Measurements from ENCODE around the gene MANEA.
"Not testable (repeated sequence)": the region's sequence is repeated elsewhere in the genome, so short reads cannot be mapped to it uniquely, and the experiment has no call there.

DNA sequence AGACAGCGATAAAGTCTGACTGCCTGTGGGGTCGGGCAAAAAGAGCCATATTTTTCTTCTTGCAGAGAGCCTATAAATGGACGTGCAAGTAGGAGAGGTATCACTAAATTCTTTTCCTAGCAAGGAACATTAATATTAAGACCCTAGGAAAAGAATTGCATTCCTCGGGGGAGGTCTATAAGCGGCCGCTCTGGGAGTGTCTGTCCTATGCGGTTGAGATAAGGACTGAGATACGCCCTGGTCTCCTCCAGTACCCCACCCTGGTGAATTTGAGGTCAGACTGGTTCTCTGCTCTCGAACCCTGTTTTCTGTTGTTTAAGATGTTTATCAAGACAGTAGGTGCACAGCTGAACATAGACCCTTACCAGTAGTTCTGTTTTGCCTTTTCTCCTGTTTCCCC is 6.9 kb downstream of the MANEA start:
- TF ChIP-seq, protein P1, sequence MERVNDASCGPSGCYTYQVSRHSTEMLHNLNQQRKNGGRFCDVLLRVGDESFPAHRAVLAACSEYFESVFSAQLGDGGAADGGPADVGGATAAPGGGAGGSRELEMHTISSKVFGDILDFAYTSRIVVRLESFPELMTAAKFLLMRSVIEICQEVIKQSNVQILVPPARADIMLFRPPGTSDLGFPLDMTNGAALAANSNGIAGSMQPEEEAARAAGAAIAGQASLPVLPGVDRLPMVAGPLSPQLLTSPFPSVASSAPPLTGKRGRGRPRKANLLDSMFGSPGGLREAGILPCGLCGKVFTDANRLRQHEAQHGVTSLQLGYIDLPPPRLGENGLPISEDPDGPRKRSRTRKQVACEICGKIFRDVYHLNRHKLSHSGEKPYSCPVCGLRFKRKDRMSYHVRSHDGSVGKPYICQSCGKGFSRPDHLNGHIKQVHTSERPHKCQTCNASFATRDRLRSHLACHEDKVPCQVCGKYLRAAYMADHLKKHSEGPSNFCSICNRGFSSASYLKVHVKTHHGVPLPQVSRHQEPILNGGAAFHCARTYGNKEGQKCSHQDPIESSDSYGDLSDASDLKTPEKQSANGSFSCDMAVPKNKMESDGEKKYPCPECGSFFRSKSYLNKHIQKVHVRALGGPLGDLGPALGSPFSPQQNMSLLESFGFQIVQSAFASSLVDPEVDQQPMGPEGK (CRISPR knock-in tag; IDR thresholded peaks at IDR 0.05; ENCODE audit: borderline replicate concordance) = not testable (repeated sequence)
- not testable (repeated sequence) for TF ChIP-seq ZNF565 (CRISPR knock-in tag; conservative IDR thresholded peaks at IDR 0.05; ENCODE audit: low read depth); ZFP3 (CRISPR knock-in tag; IDR thresholded peaks at IDR 0.05); PPARA (CRISPR knock-in tag; IDR thresholded peaks at IDR 0.05; ENCODE audit: borderline replicate concordance); ZFP30 (CRISPR knock-in tag; IDR thresholded peaks at IDR 0.05); ARNTL (CRISPR knock-in tag; IDR thresholded peaks at IDR 0.05; ENCODE audit: borderline replicate concordance, low read depth)
- TF ChIP-seq, protein P2, sequence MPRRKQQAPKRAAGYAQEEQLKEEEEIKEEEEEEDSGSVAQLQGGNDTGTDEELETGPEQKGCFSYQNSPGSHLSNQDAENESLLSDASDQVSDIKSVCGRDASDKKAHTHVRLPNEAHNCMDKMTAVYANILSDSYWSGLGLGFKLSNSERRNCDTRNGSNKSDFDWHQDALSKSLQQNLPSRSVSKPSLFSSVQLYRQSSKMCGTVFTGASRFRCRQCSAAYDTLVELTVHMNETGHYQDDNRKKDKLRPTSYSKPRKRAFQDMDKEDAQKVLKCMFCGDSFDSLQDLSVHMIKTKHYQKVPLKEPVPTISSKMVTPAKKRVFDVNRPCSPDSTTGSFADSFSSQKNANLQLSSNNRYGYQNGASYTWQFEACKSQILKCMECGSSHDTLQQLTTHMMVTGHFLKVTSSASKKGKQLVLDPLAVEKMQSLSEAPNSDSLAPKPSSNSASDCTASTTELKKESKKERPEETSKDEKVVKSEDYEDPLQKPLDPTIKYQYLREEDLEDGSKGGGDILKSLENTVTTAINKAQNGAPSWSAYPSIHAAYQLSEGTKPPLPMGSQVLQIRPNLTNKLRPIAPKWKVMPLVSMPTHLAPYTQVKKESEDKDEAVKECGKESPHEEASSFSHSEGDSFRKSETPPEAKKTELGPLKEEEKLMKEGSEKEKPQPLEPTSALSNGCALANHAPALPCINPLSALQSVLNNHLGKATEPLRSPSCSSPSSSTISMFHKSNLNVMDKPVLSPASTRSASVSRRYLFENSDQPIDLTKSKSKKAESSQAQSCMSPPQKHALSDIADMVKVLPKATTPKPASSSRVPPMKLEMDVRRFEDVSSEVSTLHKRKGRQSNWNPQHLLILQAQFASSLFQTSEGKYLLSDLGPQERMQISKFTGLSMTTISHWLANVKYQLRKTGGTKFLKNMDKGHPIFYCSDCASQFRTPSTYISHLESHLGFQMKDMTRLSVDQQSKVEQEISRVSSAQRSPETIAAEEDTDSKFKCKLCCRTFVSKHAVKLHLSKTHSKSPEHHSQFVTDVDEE (CRISPR knock-in tag; IDR thresholded peaks at IDR 0.05) = not testable (repeated sequence)
- TF ChIP-seq, protein P3, sequence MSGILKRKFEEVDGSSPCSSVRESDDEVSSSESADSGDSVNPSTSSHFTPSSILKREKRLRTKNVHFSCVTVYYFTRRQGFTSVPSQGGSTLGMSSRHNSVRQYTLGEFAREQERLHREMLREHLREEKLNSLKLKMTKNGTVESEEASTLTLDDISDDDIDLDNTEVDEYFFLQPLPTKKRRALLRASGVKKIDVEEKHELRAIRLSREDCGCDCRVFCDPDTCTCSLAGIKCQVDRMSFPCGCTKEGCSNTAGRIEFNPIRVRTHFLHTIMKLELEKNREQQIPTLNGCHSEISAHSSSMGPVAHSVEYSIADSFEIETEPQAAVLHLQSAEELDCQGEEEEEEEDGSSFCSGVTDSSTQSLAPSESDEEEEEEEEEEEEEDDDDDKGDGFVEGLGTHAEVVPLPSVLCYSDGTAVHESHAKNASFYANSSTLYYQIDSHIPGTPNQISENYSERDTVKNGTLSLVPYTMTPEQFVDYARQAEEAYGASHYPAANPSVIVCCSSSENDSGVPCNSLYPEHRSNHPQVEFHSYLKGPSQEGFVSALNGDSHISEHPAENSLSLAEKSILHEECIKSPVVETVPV (CRISPR knock-in tag; IDR thresholded peaks at IDR 0.05) = not testable (repeated sequence)
- TF ChIP-seq, protein P4, sequence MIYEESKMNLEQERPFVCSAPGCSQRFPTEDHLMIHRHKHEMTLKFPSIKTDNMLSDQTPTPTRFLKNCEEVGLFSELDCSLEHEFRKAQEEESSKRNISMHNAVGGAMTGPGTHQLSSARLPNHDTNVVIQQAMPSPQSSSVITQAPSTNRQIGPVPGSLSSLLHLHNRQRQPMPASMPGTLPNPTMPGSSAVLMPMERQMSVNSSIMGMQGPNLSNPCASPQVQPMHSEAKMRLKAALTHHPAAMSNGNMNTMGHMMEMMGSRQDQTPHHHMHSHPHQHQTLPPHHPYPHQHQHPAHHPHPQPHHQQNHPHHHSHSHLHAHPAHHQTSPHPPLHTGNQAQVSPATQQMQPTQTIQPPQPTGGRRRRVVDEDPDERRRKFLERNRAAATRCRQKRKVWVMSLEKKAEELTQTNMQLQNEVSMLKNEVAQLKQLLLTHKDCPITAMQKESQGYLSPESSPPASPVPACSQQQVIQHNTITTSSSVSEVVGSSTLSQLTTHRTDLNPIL (CRISPR knock-in tag; IDR thresholded peaks at IDR 0.05; ENCODE audit: low read depth) = not testable (repeated sequence)
